Activated T-cell treated with anti-CD3 and anti-CD28 coated beads, Interleukin-2, amount 50 U/mL, for 4 hours (primary cell): Measurements from ENCODE around the gene ATL1. TPM values are rescaled to one million over a fixed set of nuclear protein-coding genes. Genes with fewer than 3 reads are reported as not detected.
"Not testable (repeated sequence)": the region's sequence is repeated elsewhere in the genome, so short reads cannot be mapped to it uniquely, and the experiment has no call there.

ENCODE experiments used
- ATAC-seq, 2 donors: fragments of 200-7000 bp; cut with Tn5 transposase; one replicate each; pipeline ENCODE4 v1.10.0; 2021
- DNase-seq: peaks from one replicate; pipeline ENCODE4 v3.0.0-alpha.2; 2020
- H3K27me3 Mint-ChIP-seq: one replicate; pipeline ENCODE4 v1.8.0; 2021; ENCODE audit warnings: low read depth, mixed read lengths
- H3K36me3 Mint-ChIP-seq: one replicate; pipeline ENCODE4 v1.8.0; 2022; ENCODE audit warnings: mixed read lengths; ENCODE audit not compliant: insufficient read depth
- H3K4me1 Mint-ChIP-seq: one replicate; pipeline ENCODE4 v1.8.0; 2021; ENCODE audit warnings: low read depth, mixed read lengths
- H3K4me3 Mint-ChIP-seq: one replicate; pipeline ENCODE4 v1.8.0; 2021; ENCODE audit warnings: mild to moderate bottlenecking, moderate library complexity, mixed read lengths
- H3K9me3 Mint-ChIP-seq: one replicate; pipeline ENCODE4 v1.8.0; 2021; ENCODE audit warnings: mixed read lengths
- total RNA-seq, 3 donors: library from RNA; stranded (reverse); gene quantifications; one replicate each; pipeline ENCODE4 v1.2.1, GENCODE V29; 2021

Gene ATL1
- total RNA-seq, 3 donors from 2014 or later: 0.37 to 0.79 (median 0.43) TPM

DNA sequence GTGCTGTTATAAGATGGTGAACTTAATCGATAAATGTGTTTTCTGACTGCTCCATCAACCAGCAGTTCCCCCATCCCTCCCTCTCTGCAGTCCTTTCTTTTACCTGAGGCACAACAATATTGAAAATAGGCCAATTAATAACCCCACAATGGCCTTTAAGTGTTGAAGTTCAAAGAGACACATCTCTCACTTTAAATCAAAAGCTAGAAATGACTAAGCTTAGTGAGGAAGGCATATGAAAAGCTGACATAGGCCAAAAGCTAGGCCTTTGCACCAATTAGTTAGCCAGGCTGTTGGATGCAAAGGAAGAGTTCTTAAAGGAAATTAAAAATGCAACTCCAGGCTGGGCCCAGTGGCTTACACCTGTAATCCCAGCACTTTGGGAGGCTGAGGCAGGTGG is 64.5 kb downstream of the ATL1 start:
- no peak overlapping the region for H3K4me3 Mint-ChIP-seq
- ATAC-seq: no peak
- no peaks in the 10 kb centered on the region for H3K9me3 Mint-ChIP-seq
- peaks cover 2% of the 10 kb centered on the region for H3K36me3 Mint-ChIP-seq
- no peaks in the 10 kb centered on the region for H3K27me3 Mint-ChIP-seq
- H3K4me1 Mint-ChIP-seq: no peaks in the 10 kb centered on the region
- no peak for DNase-seq

DNA sequence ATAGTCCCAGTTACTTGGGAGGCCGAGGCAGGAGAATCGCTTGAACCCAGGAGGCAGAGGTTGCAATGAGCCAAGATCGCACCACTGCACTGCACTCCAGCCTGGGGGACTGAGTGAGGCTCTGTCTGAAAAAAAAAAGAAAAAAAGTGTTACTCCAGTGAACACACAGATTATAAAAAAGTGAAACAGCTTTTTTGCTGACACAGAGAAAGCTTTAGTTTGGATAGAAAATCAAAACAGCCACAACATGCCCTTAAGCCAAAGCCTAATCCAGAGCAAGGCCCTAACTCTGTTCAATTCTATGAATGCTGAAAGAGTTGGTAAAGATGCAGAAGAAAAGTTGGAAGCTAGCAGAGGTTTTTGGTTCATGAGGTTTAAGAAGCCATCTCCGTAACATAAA is 65.0 kb downstream of the ATL1 start:
- H3K27me3 Mint-ChIP-seq, H3K36me3 Mint-ChIP-seq, H3K4me3 Mint-ChIP-seq: not testable (repeated sequence)

GRCh38 chr14:50631408-50631821 is 71.5 kb downstream of the ATL1 start:
- H3K27me3 Mint-ChIP-seq: no peaks in the 10 kb centered on the region
- H3K4me1 Mint-ChIP-seq: no peaks in the 10 kb centered on the region
- ATAC-seq (no peak), DNase-seq (no peak)
- no peaks in the 10 kb centered on the region for H3K9me3 Mint-ChIP-seq
- peaks cover 11% of the 10 kb centered on the region for H3K36me3 Mint-ChIP-seq
- H3K4me3 Mint-ChIP-seq: no peak overlapping the region

More for the DNA sequence above, 65.0 kb downstream of the ATL1 start:
- not testable (repeated sequence) for H3K4me1 Mint-ChIP-seq, ATAC-seq, DNase-seq, H3K9me3 Mint-ChIP-seq

- Mint-ChIP-seq H3K4me1 (no peaks in the 10 kb centered on the region), H3K36me3 (peaks cover 19% of the 10 kb centered on the region), H3K27me3 (no peaks in the 10 kb centered on the region), H3K4me3 (no peak overlapping the region), H3K9me3 (no peaks in the 10 kb centered on the region)
- DNase-seq (no peak), ATAC-seq (no peak)
Observed at GRCh38 chr14:50633954-50634353, 74.0 kb downstream of the ATL1 start.

DNA sequence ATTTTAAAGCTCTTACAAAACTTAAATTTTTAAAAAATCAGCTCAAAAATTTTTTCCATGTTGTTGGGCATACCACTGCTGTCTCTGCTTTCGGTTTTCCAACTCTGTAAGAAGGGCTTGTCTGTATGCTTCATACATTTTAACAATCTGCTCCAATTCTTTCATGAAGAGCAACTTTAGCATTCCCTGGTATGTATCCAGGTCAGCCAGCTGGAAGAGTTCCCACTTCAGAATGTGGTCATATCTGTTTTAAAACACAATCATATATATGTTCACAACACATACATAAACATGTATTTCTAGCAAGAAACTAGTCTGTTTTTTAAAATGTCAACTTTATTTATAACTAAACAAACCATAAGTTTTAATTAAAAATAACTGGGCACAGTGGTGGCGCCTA is 75.2 kb downstream of the ATL1 start:
- Mint-ChIP-seq H3K27me3 (no peaks in the 10 kb centered on the region), H3K9me3 (no peaks in the 10 kb centered on the region), H3K4me1 (no peaks in the 10 kb centered on the region), H3K36me3 (peaks cover 19% of the 10 kb centered on the region), H3K4me3 (no peak overlapping the region)
- ATAC-seq (no peak), DNase-seq (no peak)

- H3K36me3 Mint-ChIP-seq: peaks cover 16% of the 10 kb centered on the region
- H3K4me1 Mint-ChIP-seq: peaks cover 1% of the 10 kb centered on the region
- H3K9me3 Mint-ChIP-seq: no peaks in the 10 kb centered on the region
- no peak overlapping the region for H3K4me3 Mint-ChIP-seq
- ATAC-seq (no peak), DNase-seq (no peak)
- no peaks in the 10 kb centered on the region for H3K27me3 Mint-ChIP-seq
Observed at GRCh38 chr14:50647282-50647681, 87.3 kb downstream of the ATL1 start.

- Mint-ChIP-seq H3K4me1 (peaks cover 2% of the 10 kb centered on the region), H3K4me3 (no peak overlapping the region), H3K36me3 (peaks cover 17% of the 10 kb centered on the region), H3K27me3 (no peaks in the 10 kb centered on the region), H3K9me3 (no peaks in the 10 kb centered on the region)
- no peak for ATAC-seq
- DNase-seq: no peak
Observed at GRCh38 chr14:50647753-50648152, 87.8 kb downstream of the ATL1 start.

DNA sequence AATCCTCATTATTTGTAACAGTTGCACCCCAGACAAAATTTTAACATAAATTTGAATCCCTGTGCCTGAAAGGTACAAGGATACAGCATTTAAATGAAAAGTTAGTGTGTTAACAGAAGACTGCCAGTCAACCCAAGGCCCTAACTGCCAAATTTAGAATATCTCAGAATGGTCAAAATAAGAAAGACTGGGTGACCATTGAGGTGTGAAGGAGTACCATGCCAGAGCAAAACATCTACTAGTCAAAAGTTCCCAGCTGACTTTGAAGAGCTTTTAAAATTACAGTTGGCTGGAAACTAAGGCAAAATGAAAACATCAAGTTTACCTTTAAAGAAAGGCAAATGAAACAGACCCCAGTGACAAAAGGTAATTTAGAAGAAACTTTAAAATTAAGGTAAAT is 89.7 kb downstream of the ATL1 start:
- no peaks in the 10 kb centered on the region for H3K27me3 Mint-ChIP-seq
- H3K4me3 Mint-ChIP-seq: no peak overlapping the region
- H3K9me3 Mint-ChIP-seq: no peaks in the 10 kb centered on the region

DNA sequence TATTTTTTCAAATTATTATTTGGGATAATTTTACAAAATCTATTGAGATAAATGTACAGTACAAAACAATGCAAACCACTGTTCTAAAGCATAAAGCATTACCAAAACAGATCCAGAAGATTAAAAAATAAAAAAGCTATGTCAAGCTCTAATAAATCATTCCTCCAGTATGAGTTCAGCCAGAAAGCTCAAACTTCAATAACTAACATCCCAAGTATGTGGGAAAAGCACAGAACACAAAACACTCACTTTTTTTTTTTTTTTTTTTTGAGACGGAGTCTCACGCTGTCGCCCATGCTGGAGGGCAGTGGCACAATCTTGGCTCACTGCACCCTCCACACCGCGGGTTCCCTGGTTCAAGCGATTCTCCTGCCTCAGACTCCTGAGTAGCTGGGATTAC is 96.8 kb downstream of the ATL1 start:
- no peaks in the 10 kb centered on the region for H3K27me3 Mint-ChIP-seq
- peaks cover 4% of the 10 kb centered on the region for H3K4me1 Mint-ChIP-seq
- DNase-seq (no peak), ATAC-seq (no peak)
- no peak overlapping the region for H3K4me3 Mint-ChIP-seq
- no peaks in the 10 kb centered on the region for H3K9me3 Mint-ChIP-seq
- H3K36me3 Mint-ChIP-seq: peaks cover 16% of the 10 kb centered on the region

More for the DNA sequence above, 89.7 kb downstream of the ATL1 start:
- DNase-seq (no peak), ATAC-seq (no peak)
- peaks cover 2% of the 10 kb centered on the region for H3K4me1 Mint-ChIP-seq
- H3K36me3 Mint-ChIP-seq: peaks cover 11% of the 10 kb centered on the region

GRCh38 chr14:50657753-50658152 is 97.8 kb downstream of the ATL1 start:
- no peak for DNase-seq
- H3K4me3 Mint-ChIP-seq: no peak overlapping the region
- no peaks in the 10 kb centered on the region for H3K27me3 Mint-ChIP-seq
- peaks cover 14% of the 10 kb centered on the region for H3K36me3 Mint-ChIP-seq
- no peaks in the 10 kb centered on the region for H3K9me3 Mint-ChIP-seq
- no peak for ATAC-seq
- peaks cover 1% of the 10 kb centered on the region for H3K4me1 Mint-ChIP-seq

GRCh38 chr14:50658203-50658602 is 98.3 kb downstream of the ATL1 start:
- ATAC-seq (no peak), DNase-seq (no peak)
- Mint-ChIP-seq H3K27me3 (no peaks in the 10 kb centered on the region), H3K9me3 (no peaks in the 10 kb centered on the region), H3K36me3 (peaks cover 16% of the 10 kb centered on the region), H3K4me1 (peaks cover 3% of the 10 kb centered on the region), H3K4me3 (no peak overlapping the region)

GRCh38 chr14:50659327-50659974 is 99.5 kb downstream of the ATL1 start:
- DNase-seq: no peak
- ATAC-seq: no peak
- H3K4me3 Mint-ChIP-seq: no peak overlapping the region
- H3K4me1 Mint-ChIP-seq: peaks cover 3% of the 10 kb centered on the region
- H3K9me3 Mint-ChIP-seq: no peaks in the 10 kb centered on the region
- H3K27me3 Mint-ChIP-seq: no peaks in the 10 kb centered on the region
- H3K36me3 Mint-ChIP-seq: peaks cover 21% of the 10 kb centered on the region

- not testable (repeated sequence) for H3K9me3 Mint-ChIP-seq
Observed at GRCh38 chr14:50664579-50664978, 104.6 kb downstream of the ATL1 start.

DNA sequence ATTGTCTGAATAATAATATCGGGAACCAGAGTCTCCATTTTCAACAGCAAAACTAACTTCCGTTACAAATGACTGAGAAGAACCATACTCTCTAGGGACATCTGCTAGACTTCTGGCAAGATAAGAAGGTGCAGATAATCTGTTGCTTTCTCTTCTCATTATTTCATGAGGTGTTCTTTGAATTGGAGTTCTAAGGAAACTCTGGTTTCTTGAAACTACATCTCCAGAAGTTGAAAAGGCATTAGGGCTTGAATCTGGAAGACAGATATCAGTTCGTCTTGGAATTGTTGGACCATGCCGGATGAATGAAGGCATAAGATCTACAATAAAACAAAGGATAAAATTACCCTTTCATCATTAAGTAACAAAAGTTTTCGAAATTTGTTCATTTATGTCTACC is 105.4 kb downstream of the ATL1 start:
- DNase-seq, H3K27me3 Mint-ChIP-seq, H3K4me3 Mint-ChIP-seq, H3K9me3 Mint-ChIP-seq, ATAC-seq: not testable (repeated sequence)
- Mint-ChIP-seq H3K36me3 (peaks cover 21% of the 10 kb centered on the region), H3K4me1 (peaks cover 17% of the 10 kb centered on the region)

More at GRCh38 chr14:50664579-50664978, 104.6 kb downstream of the ATL1 start:
- Mint-ChIP-seq H3K36me3 (peaks cover 24% of the 10 kb centered on the region), H3K4me1 (peaks cover 17% of the 10 kb centered on the region)
- DNase-seq, H3K27me3 Mint-ChIP-seq, ATAC-seq, H3K4me3 Mint-ChIP-seq: not testable (repeated sequence)

- Mint-ChIP-seq H3K27me3 (no peaks in the 10 kb centered on the region), H3K4me1 (peaks cover 17% of the 10 kb centered on the region), H3K4me3 (no peak overlapping the region), H3K36me3 (peaks cover 11% of the 10 kb centered on the region), H3K9me3 (no peaks in the 10 kb centered on the region)
- DNase-seq: no peak
- ATAC-seq: peak in 1 of 2 donors; percentile 10
Observed at GRCh38 chr14:50666772-50667683, 107.1 kb downstream of the ATL1 start.
